ENCODE measurements around the gene RABEP2.
A peak's percentile ranks its signal among the peaks of the same experiment; 100 is the strongest.
"Not testable (repeated sequence)": the region's sequence is repeated elsewhere in the genome, so short reads cannot be mapped to it uniquely, and the experiment has no call there.

RABEP2 gene

GRCh38 chr16:28958836-28959235 lies 33.8 kb upstream of the RABEP2 start:
- TF ChIP-seq, protein P1, sequence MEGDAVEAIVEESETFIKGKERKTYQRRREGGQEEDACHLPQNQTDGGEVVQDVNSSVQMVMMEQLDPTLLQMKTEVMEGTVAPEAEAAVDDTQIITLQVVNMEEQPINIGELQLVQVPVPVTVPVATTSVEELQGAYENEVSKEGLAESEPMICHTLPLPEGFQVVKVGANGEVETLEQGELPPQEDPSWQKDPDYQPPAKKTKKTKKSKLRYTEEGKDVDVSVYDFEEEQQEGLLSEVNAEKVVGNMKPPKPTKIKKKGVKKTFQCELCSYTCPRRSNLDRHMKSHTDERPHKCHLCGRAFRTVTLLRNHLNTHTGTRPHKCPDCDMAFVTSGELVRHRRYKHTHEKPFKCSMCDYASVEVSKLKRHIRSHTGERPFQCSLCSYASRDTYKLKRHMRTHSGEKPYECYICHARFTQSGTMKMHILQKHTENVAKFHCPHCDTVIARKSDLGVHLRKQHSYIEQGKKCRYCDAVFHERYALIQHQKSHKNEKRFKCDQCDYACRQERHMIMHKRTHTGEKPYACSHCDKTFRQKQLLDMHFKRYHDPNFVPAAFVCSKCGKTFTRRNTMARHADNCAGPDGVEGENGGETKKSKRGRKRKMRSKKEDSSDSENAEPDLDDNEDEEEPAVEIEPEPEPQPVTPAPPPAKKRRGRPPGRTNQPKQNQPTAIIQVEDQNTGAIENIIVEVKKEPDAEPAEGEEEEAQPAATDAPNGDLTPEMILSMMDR (IDR thresholded peaks at IDR 0.05; ENCODE audit: insufficient read depth, low read depth, low read length, missing control alignments), result no peak
- H3K4me3 ChIP-seq (ENCODE audit: low read depth, low read length), result no peak overlapping the region

GRCh38 chr16:28958216-28958615 lies 33.2 kb upstream of the RABEP2 start:
- no peak overlapping the region for H3K4me3 ChIP-seq (ENCODE audit: low read depth, low read length)
- TF ChIP-seq, protein P1 (IDR thresholded peaks at IDR 0.05; ENCODE audit: insufficient read depth, low read depth, low read length, missing control alignments), result no peak
- no peak for DNase-seq (ENCODE audit: low read depth)

More at GRCh38 chr16:28958836-28959235, 33.8 kb upstream of the RABEP2 start:
- no peak for DNase-seq (ENCODE audit: low read depth)

GRCh38 chr16:28951410-28951943 lies 26.4 kb upstream of the RABEP2 start:
- TF ChIP-seq, protein P1 (IDR thresholded peaks at IDR 0.05; ENCODE audit: insufficient read depth, low read depth, low read length, missing control alignments), result no peak
- peak overlapping the region; percentile 74 for H3K4me3 ChIP-seq (ENCODE audit: low read depth, low read length)
- DNase-seq (ENCODE audit: low read depth), result peak; percentile 59

DNA sequence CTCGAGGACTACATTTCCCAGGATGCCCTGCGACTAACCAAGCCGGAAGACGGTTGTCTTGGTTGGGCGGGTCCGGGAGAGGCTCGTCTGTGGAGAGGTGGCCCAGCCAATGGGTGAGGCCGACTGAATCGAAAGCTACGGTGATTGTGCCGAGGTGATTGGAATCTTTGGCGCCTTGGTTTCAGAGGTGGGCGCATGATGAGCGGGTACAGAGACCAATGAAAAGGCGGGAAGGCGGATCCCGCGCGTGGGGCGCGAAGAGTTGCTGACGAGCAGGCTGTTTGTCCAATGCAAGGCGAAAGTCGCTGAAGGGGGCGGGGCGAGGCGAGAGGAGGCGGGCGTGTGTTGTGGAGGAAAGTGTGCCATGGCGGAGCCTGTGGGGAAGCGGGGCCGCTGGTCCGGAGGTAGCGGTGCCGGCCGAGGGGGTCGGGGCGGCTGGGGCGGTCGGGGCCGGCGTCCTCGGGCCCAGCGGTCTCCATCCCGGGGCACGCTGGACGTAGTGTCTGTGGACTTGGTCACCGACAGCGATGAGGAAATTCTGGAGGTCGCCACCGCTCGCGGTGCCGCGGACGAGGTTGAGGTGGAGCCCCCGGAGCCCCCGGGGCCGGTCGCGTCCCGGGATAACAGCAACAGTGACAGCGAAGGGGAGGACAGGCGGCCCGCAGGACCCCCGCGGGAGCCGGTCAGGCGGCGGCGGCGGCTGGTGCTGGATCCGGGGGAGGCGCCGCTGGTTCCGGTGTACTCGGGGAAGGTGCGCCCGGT lies 25.8 kb upstream of the RABEP2 start, which contains the start of gene NFATC2IP:
Gene NFATC2IP, plus strand, starts transcription at position 290 of the 762 bp plus-strand sequence. Its CDS starts 75 bp downstream, at position 365.
- TF ChIP-seq, protein P1 (IDR thresholded peaks at IDR 0.05; ENCODE audit: insufficient read depth, low read depth, low read length, missing control alignments), result no peak
- DNase-seq (ENCODE audit: low read depth), result peak; percentile 100
- H3K4me3 ChIP-seq (ENCODE audit: low read depth, low read length), result peak within 1 kb of the TSS; percentile 74

DNA sequence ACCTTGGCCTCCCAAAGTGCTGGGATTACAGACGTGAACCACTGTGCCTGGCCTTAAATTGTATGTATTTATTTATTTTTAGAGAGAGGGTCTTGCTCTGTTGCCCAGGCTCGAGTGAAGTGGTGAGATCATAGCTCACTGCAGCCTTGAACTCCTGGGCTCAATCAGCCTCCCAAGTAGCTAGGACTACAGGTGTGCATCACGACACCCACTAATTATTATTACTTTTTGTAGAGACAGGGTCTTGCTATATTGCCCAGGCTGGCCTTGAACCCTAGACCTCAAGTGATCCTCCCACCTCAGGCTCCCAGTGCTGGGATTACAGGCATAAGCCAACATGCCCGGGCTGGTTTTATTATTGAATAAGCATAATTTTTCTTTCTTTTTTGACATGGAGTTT lies 21.6 kb upstream of the RABEP2 start:
- H3K4me3 ChIP-seq (ENCODE audit: low read depth, low read length), result no peak overlapping the region
- TF ChIP-seq, protein P1 (IDR thresholded peaks at IDR 0.05; ENCODE audit: insufficient read depth, low read depth, low read length, missing control alignments), result no peak
- DNase-seq (ENCODE audit: low read depth), result no peak

DNA sequence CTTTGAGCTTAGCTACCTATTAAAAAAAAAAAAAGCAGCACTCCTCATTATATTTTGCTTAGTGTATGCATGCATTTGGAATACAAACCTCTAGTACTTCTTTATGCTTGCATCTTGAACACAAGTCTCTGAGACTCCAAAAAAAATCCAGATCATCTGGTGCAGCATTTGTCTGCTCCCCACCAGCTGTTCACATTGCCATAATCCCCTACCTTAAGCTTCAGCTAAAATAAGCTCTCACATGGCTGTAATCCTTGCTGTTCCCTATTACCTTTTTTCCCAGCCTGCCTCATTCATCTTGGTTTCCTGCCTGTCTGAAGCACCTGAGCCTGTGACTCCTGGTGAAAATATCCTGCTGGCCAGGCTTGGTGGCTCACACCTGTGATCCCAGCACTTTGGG lies 18.2 kb upstream of the RABEP2 start:
- H3K4me3 ChIP-seq (ENCODE audit: low read depth, low read length), result no peak overlapping the region
- no peak for DNase-seq (ENCODE audit: low read depth)
- TF ChIP-seq, protein P1 (IDR thresholded peaks at IDR 0.05; ENCODE audit: insufficient read depth, low read depth, low read length, missing control alignments), result no peak

DNA sequence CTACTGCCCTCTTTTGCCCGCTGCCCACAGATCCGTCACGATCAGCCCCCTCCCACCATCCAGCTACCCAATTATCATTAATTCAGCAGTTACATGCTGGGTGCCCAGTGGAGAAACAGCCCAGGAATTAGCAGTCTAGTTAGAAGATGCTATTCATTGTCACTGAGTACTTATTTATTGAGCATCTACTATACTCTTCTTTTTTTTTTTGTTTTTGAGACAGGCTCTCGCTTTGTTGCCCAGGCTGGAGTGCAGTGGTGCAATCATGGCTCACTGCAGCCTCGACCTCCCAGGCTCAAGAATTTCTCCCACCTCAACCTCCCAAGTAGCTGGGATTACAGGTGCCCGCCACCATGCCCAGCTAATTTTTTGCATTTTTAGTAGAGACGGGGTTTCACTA lies 14.8 kb upstream of the RABEP2 start:
- H3K4me3 ChIP-seq (ENCODE audit: low read depth, low read length), result not testable (repeated sequence)

More for the DNA sequence above, 14.8 kb upstream of the RABEP2 start:
- not testable (repeated sequence) for DNase-seq (ENCODE audit: low read depth)
